Astrocyte of the spinal cord (primary cell): ENCODE measurements around the gene DDX10.

Experiments used
- DNase-seq: peaks from one replicate; pipeline ENCODE4 v3.0.0; 2011; ENCODE audit warnings: low read depth, low spot score
- H3K4me3 ChIP-seq: 2 replicates; pipeline ENCODE4 v1.5.1; 2011; ENCODE audit warnings: low read depth, mild to moderate bottlenecking, low read length, moderate library complexity
- in situ Hi-C: cut with HindIII; loops from 2 replicates; pipeline ENCODE4 v1.10.0; 2017; ENCODE audit warnings: low sequenced_read_pairs
- TF ChIP-seq, protein P1 (sequence below): IDR thresholded peaks from 2 replicates; pipeline ENCODE4 v1.5.1; 2012; ENCODE audit warnings: low read depth, mild to moderate bottlenecking, low read length, inconsistent platforms

DDX10 gene

DNA sequence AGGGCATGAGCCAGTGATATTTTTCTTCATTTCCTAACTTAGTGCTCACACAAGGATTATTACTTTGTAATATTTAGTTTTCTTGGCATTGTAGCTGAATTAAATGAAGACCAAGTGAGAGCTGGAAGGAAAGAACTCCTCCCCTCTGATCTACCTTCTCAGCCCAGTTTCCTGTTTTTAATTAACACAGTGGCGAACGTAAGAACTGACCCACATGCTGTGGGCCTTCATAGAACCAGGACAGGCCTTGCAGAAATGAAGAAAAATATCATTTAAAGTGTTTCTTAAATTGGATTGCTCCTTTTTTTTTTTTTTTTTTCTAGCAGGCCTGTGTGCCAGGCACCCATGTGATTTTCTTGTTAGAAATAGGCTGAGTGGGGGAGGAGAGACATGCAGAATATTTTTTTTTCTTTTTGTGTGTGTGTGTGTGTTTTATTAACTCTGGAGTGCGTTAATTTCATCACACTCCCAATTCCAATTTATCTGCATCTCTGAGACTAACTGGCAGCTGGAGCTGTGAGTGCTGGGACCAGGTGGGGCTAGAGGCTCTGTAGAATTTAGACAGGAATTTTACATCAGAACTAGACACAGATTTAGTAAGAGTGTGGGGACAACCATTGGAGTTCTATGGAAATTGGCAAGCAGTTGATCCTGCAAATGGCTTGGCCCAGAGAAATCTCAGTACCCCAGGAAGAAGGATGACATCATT, 320.5 kb downstream of the DDX10 start:
- in situ Hi-C loops: no loop called here
- TF ChIP-seq, protein P1, sequence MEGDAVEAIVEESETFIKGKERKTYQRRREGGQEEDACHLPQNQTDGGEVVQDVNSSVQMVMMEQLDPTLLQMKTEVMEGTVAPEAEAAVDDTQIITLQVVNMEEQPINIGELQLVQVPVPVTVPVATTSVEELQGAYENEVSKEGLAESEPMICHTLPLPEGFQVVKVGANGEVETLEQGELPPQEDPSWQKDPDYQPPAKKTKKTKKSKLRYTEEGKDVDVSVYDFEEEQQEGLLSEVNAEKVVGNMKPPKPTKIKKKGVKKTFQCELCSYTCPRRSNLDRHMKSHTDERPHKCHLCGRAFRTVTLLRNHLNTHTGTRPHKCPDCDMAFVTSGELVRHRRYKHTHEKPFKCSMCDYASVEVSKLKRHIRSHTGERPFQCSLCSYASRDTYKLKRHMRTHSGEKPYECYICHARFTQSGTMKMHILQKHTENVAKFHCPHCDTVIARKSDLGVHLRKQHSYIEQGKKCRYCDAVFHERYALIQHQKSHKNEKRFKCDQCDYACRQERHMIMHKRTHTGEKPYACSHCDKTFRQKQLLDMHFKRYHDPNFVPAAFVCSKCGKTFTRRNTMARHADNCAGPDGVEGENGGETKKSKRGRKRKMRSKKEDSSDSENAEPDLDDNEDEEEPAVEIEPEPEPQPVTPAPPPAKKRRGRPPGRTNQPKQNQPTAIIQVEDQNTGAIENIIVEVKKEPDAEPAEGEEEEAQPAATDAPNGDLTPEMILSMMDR: no peak

DNA sequence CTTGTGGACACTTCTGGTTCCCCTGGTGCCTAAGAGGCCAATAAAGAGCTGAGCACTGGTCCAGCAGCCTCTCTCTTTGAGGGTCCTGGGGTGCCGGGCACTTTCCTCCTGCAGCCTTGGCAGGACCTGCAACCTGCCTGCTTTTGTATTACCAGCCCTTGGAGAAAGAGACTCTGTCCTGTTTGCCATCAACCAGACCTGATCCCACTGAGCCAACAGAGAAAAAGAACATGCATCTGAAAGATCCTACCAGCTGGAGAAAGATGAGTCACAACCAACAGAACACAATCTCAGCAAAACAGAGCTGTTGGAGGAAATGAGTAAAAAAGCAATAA, 321.0 kb downstream of the DDX10 start:
- peak; percentile 87 for DNase-seq
- in situ Hi-C loops: no loop called here

More for the DNA sequence above, 320.5 kb downstream of the DDX10 start:
- DNase-seq: no peak
- no peak overlapping the region for H3K4me3 ChIP-seq

More for the DNA sequence above, 321.0 kb downstream of the DDX10 start:
- TF ChIP-seq, protein P1: no peak
- no peak overlapping the region for H3K4me3 ChIP-seq
